Fibroblast of villous mesenchyme (primary cell): ENCODE measurements around the gene RUNX1. TPM values are rescaled to one million over a fixed set of nuclear protein-coding genes. Genes with fewer than 3 reads are reported as not detected.

Experiments
- DNase-seq: peaks from one replicate; pipeline ENCODE4 v3.0.0-alpha.2; 2010; ENCODE audit warnings: low read depth
- H3K4me3 ChIP-seq: 2 replicates; pipeline ENCODE4 v1.5.1; 2011; ENCODE audit warnings: low read depth, mild to moderate bottlenecking, low read length
- CTCF ChIP-seq: IDR thresholded peaks from 2 replicates; pipeline ENCODE4 v1.5.1; 2012; ENCODE audit warnings: low read depth, mild to moderate bottlenecking, low read length; ENCODE audit not compliant: insufficient read depth
- total RNA-seq: library from RNA; depleted of rRNA; stranded (reverse); fragments of >200 nt; gene quantifications from 2 replicates; pipeline ENCODE4 v1.2.3, GENCODE V29; 2012

RUNX1 gene
- total RNA-seq, 1 donor: 21.6 TPM

GRCh38 chr21:35021546-35021945, 27.6 kb downstream of the RUNX1 start:
- DNase-seq: no peak
- H3K4me3 ChIP-seq: no peak overlapping the region
- no peak for TF ChIP-seq CTCF

- H3K4me3 ChIP-seq: no peak overlapping the region
- TF ChIP-seq CTCF: no peak
- no peak for DNase-seq
These were observed 28.2 kb downstream of the RUNX1 start for GRCh38 chr21:35020902-35021301.

GRCh38 chr21:35020436-35020835, 28.7 kb downstream of the RUNX1 start:
- no peak for TF ChIP-seq CTCF
- no peak overlapping the region for H3K4me3 ChIP-seq
- no peak for DNase-seq

- no peak overlapping the region for H3K4me3 ChIP-seq
- peak; percentile 20 for DNase-seq
- no peak for TF ChIP-seq CTCF
These were observed 29.5 kb downstream of the RUNX1 start for GRCh38 chr21:35019631-35020032.

- no peak for DNase-seq
- TF ChIP-seq CTCF: no peak
- no peak overlapping the region for H3K4me3 ChIP-seq
These were observed 31.8 kb downstream of the RUNX1 start for GRCh38 chr21:35017256-35017655.

GRCh38 chr21:35016517-35017188, 32.4 kb downstream of the RUNX1 start:
- no peak for DNase-seq
- no peak for TF ChIP-seq CTCF
- no peak overlapping the region for H3K4me3 ChIP-seq

- no peak for TF ChIP-seq CTCF
- no peak for DNase-seq
- no peak overlapping the region for H3K4me3 ChIP-seq
These were observed 33.0 kb downstream of the RUNX1 start for GRCh38 chr21:35016071-35016470.
